Smooth muscle cell (in vitro differentiated cells): ENCODE results near the gene CORO2B. TPM values are rescaled to one million over a fixed set of nuclear protein-coding genes. Genes with fewer than 3 reads are reported as not detected.

Experiments used
- DNase-seq: peaks from one replicate; lab custom pipeline; 2025; ENCODE audit not compliant: unreplicated experiment; lab: John Stamatoyannopoulos, UW
- H2AFZ ChIP-seq: fragments of 200-600 bp; sonication (generic); 2 replicates; pipeline ENCODE4 v1.6.0; 2016; ENCODE audit warnings: antibody characterized with exemption, low read depth, mild to moderate bottlenecking
- H3F3A ChIP-seq: fragments of 200-600 bp; sonication (generic); 2 replicates; pipeline ENCODE4 v1.6.0; 2017; ENCODE audit warnings: antibody characterized with exemption, low read depth
- H3K27ac ChIP-seq: fragments of 200-600 bp; sonication (generic); 2 replicates; pipeline ENCODE4 v1.5.1; 2016; ENCODE audit warnings: low read depth, mild to moderate bottlenecking
- H3K27me3 ChIP-seq: fragments of 200-600 bp; sonication (generic); 2 replicates; pipeline ENCODE4 v1.6.1; 2016; ENCODE audit warnings: low read depth, mild to moderate bottlenecking
- H3K36me3 ChIP-seq: fragments of 200-600 bp; sonication (generic); 2 replicates; pipeline ENCODE4 v1.5.1; 2016; ENCODE audit warnings: low read depth
- H3K4me1 ChIP-seq: fragments of 200-600 bp; sonication (generic); 2 replicates; pipeline ENCODE4 v1.5.1; 2016; ENCODE audit warnings: low read depth
- H3K4me2 ChIP-seq: fragments of 200-600 bp; sonication (generic); 2 replicates; pipeline ENCODE4 v1.6.0; 2016; ENCODE audit warnings: mild to moderate bottlenecking
- H3K4me3 ChIP-seq: fragments of 200-600 bp; sonication (generic); 2 replicates; pipeline ENCODE4 v1.5.1; 2016; ENCODE audit warnings: mild to moderate bottlenecking
- H3K79me2 ChIP-seq: fragments of 200-600 bp; sonication (generic); 2 replicates; pipeline ENCODE4 v1.6.0; 2016; ENCODE audit warnings: low read depth, mild to moderate bottlenecking
- H3K9ac ChIP-seq: fragments of 200-600 bp; sonication (generic); 2 replicates; pipeline ENCODE4 v1.6.0; 2016; ENCODE audit warnings: low read depth
- H3K9me3 ChIP-seq: fragments of 200-600 bp; sonication (generic); replicated peaks from 2 replicates; pipeline ENCODE4 v1.5.1; 2016; ENCODE audit warnings: low read depth
- H4K20me1 ChIP-seq: fragments of 200-600 bp; sonication (generic); 2 replicates; pipeline ENCODE4 v1.6.0; 2016; ENCODE audit warnings: low read depth
- CTCF ChIP-seq: fragments of 200-600 bp; sonication (generic); IDR thresholded peaks from 2 replicates; pipeline ENCODE4 v1.5.1; 2017; ENCODE audit warnings: borderline replicate concordance, mild to moderate bottlenecking, antibody characterized with exemption; ENCODE audit not compliant: insufficient read depth, poor library complexity, severe bottlenecking
- WGBS: methylation state at CpG from one replicate; pipeline ENCODE4 v1.1.7; 2016; ENCODE audit warnings: low lambda C conversion rate; 5-methylcytosine and 5-hydroxymethylcytosine counted together
- polyA plus RNA-seq: library from polyadenylated mRNA; unstranded; fragments of >200 nt; fragmentation: Nextera tagmentation; extraction: Ambion mirVana; gene quantifications from 2 replicates; pipeline ENCODE4 v1.2.1, GENCODE V29; 2016
- total RNA-seq: library from RNA; depleted of rRNA; stranded (reverse); fragments of >200 nt; gene quantifications from 2 replicates; pipeline ENCODE4 v1.2.3, GENCODE V29; 2014

Gene CORO2B
- total and polyA plus RNA-seq, 2 experiments from 2014 or later = 0.47 to 0.49 TPM

GRCh38 chr15:68542348-68542747, 36.4 kb upstream of the CORO2B start:
- H3K36me3 ChIP-seq = no peaks in the 10 kb centered on the region
- H3F3A ChIP-seq = no peaks in the 10 kb centered on the region
- H3K4me2 ChIP-seq = no peak overlapping the region
- TF ChIP-seq CTCF = no peak
- H3K4me3 ChIP-seq = no peak overlapping the region
- H3K9ac ChIP-seq = no peak overlapping the region
- no peak overlapping the region for H2AFZ ChIP-seq
- peak overlapping the region; percentile 61 for H3K27ac ChIP-seq
- H3K9me3 ChIP-seq = no peaks in the 10 kb centered on the region
- no peaks in the 10 kb centered on the region for H3K4me1 ChIP-seq
- DNase-seq = no peak
- 86% methylated on average over 1 of the region's 1 CpG for WGBS
- H3K27me3 ChIP-seq = no peaks in the 10 kb centered on the region
- H3K79me2 ChIP-seq = no peaks in the 10 kb centered on the region
- H4K20me1 ChIP-seq = no peaks in the 10 kb centered on the region

DNA sequence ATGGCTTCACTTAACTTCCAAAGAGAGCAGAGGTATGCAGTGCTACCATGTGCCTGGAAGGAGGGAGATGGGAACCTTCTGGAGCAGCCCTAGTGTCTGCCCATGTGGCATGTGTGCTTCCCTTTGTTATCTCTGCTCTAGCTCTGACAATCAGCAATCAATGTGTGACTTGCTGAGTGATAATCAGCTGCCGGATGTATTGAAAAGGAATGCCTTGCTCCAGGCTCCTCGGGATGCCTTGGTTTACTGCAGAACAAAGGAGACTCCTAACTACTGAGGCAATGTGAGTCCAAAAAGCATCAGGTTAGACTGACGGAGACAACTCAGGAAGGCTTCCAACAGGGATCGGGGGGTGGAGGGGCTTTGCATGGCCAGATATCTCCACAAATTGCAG, 36.0 kb upstream of the CORO2B start:
- 51% methylated on average over 4 of the region's 4 CpGs for WGBS
- Histone ChIP-seq H3K4me1 (no peaks in the 10 kb centered on the region), H3K36me3 (no peaks in the 10 kb centered on the region), H3K9ac (peak overlapping the region; percentile 13), H3K27me3 (no peaks in the 10 kb centered on the region), H3K27ac (peak overlapping the region; percentile 61), H3K79me2 (no peaks in the 10 kb centered on the region), H3K4me2 (no peak overlapping the region), H3F3A (no peaks in the 10 kb centered on the region), H4K20me1 (no peaks in the 10 kb centered on the region), H3K4me3 (no peak overlapping the region), H2AFZ (peak overlapping the region; percentile 17), H3K9me3 (no peaks in the 10 kb centered on the region)
- no peak for DNase-seq
- TF ChIP-seq CTCF = no peak

- no peak for TF ChIP-seq CTCF
- 72% methylated on average over 8 of the region's 8 CpGs for WGBS
- Histone ChIP-seq H3F3A (no peaks in the 10 kb centered on the region), H3K27ac (peak overlapping the region; percentile 71), H3K4me2 (no peak overlapping the region), H3K9ac (no peak overlapping the region), H3K27me3 (no peaks in the 10 kb centered on the region), H3K79me2 (no peaks in the 10 kb centered on the region), H3K4me1 (no peaks in the 10 kb centered on the region), H2AFZ (peak overlapping the region; percentile 17), H3K9me3 (no peaks in the 10 kb centered on the region), H3K4me3 (no peak overlapping the region), H3K36me3 (no peaks in the 10 kb centered on the region), H4K20me1 (no peaks in the 10 kb centered on the region)
- DNase-seq = no peak
Observed at GRCh38 chr15:68543165-68544008, 35.4 kb upstream of the CORO2B start.

GRCh38 chr15:68546318-68546717, 32.5 kb upstream of the CORO2B start:
- Histone ChIP-seq H3K4me3 (no peak overlapping the region), H3K27me3 (no peaks in the 10 kb centered on the region), H3F3A (no peaks in the 10 kb centered on the region), H3K9ac (no peak overlapping the region), H3K27ac (no peak overlapping the region), H3K79me2 (no peaks in the 10 kb centered on the region), H3K36me3 (no peaks in the 10 kb centered on the region), H2AFZ (no peak overlapping the region), H3K4me2 (no peak overlapping the region), H3K4me1 (no peaks in the 10 kb centered on the region), H4K20me1 (no peaks in the 10 kb centered on the region), H3K9me3 (no peaks in the 10 kb centered on the region)
- 76% methylated on average over 2 of the region's 2 CpGs for WGBS
- DNase-seq = no peak
- no peak for TF ChIP-seq CTCF
